Bronchial epithelial cell (primary cell): ENCODE measurements around the gene UPP2. TPM values are rescaled to one million over a fixed set of nuclear protein-coding genes. Genes with fewer than 3 reads are reported as not detected.

Experiments
- DNase-seq: peaks from one replicate; pipeline ENCODE4 v3.0.0-alpha.2; 2010; ENCODE audit warnings: low read depth
- FAIRE-seq: peaks from 2 replicates; lab custom pipeline; 2011; peaks lifted over from hg19 to GRCh38; lab: Jason Lieb, UNC
- H3K27me3 ChIP-seq: 2 replicates; pipeline ENCODE4 v1.5.1; 2011; ENCODE audit warnings: low read length; ENCODE audit not compliant: control insufficient read depth, insufficient read depth
- H3K36me3 ChIP-seq: 2 replicates; pipeline ENCODE4 v1.5.1; 2011; ENCODE audit warnings: low read length; ENCODE audit not compliant: control insufficient read depth, insufficient read depth
- H3K4me3 ChIP-seq: 2 replicates; pipeline ENCODE4 v1.5.1; 2011; ENCODE audit warnings: mild to moderate bottlenecking, low read depth, low read length, control low read depth
- CTCF ChIP-seq: IDR thresholded peaks from 2 replicates; pipeline ENCODE4 v1.5.1; 2011; ENCODE audit warnings: mild to moderate bottlenecking, moderate library complexity, low read length, control low read depth, inconsistent platforms; ENCODE audit not compliant: insufficient read depth, severe bottlenecking
- total RNA-seq: library from RNA; depleted of rRNA; stranded (reverse); fragments of >200 nt; gene quantifications from 2 replicates; pipeline ENCODE4 v1.2.1, GENCODE V29; 2014

The UPP2 gene
- total RNA-seq, 1 donor from 2014 or later: not detected

GRCh38 chr2:158174495-158174894 is 72.8 kb downstream of the UPP2 start:
- FAIRE-seq: no peak

GRCh38 chr2:158174956-158175355 is 73.3 kb downstream of the UPP2 start:
- TF ChIP-seq CTCF: no peak
- DNase-seq: no peak
- FAIRE-seq: no peak
- H3K4me3 ChIP-seq: no peak overlapping the region
- no peaks in the 10 kb centered on the region for H3K36me3 ChIP-seq
- peaks cover 4% of the 10 kb centered on the region for H3K27me3 ChIP-seq

More at GRCh38 chr2:158174495-158174894, 72.8 kb downstream of the UPP2 start:
- DNase-seq: no peak
- H3K4me3 ChIP-seq: no peak overlapping the region
- TF ChIP-seq CTCF: no peak
- no peaks in the 10 kb centered on the region for H3K36me3 ChIP-seq
- peaks cover 4% of the 10 kb centered on the region for H3K27me3 ChIP-seq

GRCh38 chr2:158178646-158179045 is 77.0 kb downstream of the UPP2 start:
- Histone ChIP-seq H3K4me3 (no peak overlapping the region), H3K36me3 (no peaks in the 10 kb centered on the region), H3K27me3 (no peaks in the 10 kb centered on the region)
- TF ChIP-seq CTCF: no peak
- DNase-seq (no peak), FAIRE-seq (no peak)

- H3K36me3 ChIP-seq: no peaks in the 10 kb centered on the region
- no peak overlapping the region for H3K4me3 ChIP-seq
- peaks cover 2% of the 10 kb centered on the region for H3K27me3 ChIP-seq
- TF ChIP-seq CTCF: peak; percentile 35
- peak; percentile 45 for DNase-seq
- FAIRE-seq: no peak
These were observed 78.0 kb downstream of the UPP2 start for GRCh38 chr2:158179660-158180059.

- DNase-seq: peak; percentile 72
- Histone ChIP-seq H3K27me3 (peaks cover 5% of the 10 kb centered on the region), H3K36me3 (no peaks in the 10 kb centered on the region), H3K4me3 (no peak overlapping the region)
- FAIRE-seq: no peak
- no peak for TF ChIP-seq CTCF
These were observed 79.5 kb downstream of the UPP2 start for GRCh38 chr2:158181171-158181570.

DNA sequence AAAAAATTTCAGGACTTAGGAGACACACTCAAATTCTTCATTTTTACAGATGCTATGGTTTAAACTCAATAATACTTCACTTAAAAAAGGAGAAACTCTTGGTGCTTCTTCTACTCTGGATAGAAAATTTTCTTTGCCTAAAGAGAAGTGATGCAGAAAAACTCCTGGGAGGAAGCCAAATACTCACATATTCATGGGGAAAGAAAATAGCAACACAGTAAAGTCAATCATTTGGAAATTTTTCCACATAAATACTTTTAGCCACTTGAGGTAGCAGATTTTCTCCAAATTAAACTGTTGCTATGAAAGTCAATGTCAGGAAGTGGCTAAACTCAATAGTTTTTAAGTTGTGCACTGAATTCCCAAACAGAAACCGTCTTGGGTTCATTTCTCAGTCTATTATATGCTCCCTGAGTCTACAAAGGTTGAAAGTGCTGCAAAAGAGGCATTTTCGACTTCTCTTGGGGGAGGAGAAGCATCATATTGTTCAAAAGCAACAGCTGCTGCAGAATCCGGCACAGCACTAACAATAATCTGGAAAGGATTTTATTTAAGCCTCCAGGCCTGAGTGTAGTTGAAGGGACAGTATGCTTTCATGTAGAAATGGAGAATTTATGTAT is 81.1 kb downstream of the UPP2 start:
- Histone ChIP-seq H3K4me3 (no peak overlapping the region), H3K27me3 (peaks cover 5% of the 10 kb centered on the region), H3K36me3 (no peaks in the 10 kb centered on the region)
- FAIRE-seq (no peak), DNase-seq (no peak)
- TF ChIP-seq CTCF: no peak
